Adipose tissue (tissue), 3 donors: ENCODE measurements around the gene STIM1. TPM values are rescaled to one million over a fixed set of nuclear protein-coding genes. Genes with fewer than 3 reads are reported as not detected.

ENCODE experiments used
- H3K27ac ChIP-seq: one replicate; pipeline ENCODE4 v1.5.1; 2013; ENCODE audit warnings: low read depth, low read length
- WGBS, 3 donors: extraction: QIAGEN DNeasy Blood & Tissue Kit; methylation state at CpG; one replicate each; pipeline ENCODE4 v1.1.7; 2013; 5-methylcytosine and 5-hydroxymethylcytosine counted together
- polyA plus RNA-seq, 3 donors: library from polyadenylated mRNA; stranded (reverse); fragments of 200-250 nt; gene quantifications; one replicate each; pipeline ENCODE4 v1.2.3, GENCODE V29; 2013
- donor health status: healthy with polysubstance abuse.
- donor health status: Bipolar disorder and iron deficiency.
- donor health status: healthy.

STIM1 gene
- polyA plus RNA-seq, 3 donors = 17.6 to 49.7 (median 40.0) TPM

DNA sequence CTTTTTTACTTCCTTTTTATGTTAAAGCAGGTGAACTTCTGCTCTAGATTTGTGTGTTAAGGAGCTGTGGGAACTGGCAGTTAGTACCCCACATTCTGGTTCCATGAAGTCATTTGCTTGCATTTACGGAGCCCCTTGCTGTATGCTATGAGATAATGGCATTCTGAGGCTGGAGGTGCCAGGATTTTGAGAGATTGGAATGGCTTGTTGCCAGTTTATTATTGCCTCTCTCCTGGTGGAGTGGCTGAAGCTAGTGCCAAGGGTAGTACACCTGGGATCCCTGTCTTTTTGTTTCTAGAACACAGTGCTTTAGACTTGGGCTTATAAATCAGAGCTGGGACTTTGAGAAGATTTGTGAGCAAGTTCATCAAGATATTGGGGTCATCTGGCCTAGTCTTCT is 73.8 kb downstream of the STIM1 start:
- H3K27ac ChIP-seq = no peak overlapping the region
- 26 to 78% (median 54%) methylated on average over 1 of the region's 1 CpG for WGBS, 3 donors

DNA sequence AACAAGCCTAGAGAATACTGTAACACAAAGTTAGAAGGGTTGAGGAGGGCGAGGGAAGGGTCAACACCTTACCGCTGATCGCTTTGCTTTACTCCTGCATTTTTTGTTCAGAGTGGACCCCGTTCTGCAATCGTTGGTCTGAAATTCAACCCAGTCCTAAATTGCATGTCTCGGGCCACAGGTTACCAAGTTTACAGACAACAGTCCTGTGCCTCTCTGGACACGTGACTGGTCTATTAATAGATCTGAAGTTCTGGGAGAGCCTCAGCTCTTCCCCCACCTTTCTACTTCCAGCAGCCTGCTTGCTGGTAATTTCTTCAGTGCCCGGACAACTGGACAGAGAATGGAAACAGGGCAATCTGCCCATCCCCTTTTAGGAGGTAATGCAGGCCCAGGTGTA is 74.2 kb downstream of the STIM1 start:
- 42 to 76% (median 69%) methylated on average over 8 of the region's 8 CpGs for WGBS, 3 donors
- no peak overlapping the region for H3K27ac ChIP-seq

DNA sequence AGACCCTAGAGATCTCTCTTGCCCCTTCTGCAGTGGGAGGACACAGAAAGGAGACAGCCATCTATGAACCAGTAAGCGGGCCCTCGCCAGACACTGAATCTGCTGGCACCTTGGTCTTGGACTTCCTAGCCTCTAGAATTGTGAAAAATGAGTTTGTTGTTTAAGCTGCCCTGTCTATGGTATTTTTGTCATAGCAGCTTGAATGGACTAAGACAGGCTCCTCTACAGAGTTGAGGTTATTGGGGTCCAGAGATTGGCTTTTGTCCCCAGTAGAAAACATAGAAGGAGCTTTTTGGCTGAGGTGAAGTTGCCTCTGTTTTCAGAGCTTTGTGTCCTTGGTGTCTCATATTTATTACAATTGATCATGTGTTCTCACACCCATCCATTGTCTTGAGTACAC is 77.2 kb downstream of the STIM1 start:
- 94 to 100% (median 95%) methylated on average over 2 of the region's 2 CpGs for WGBS, 3 donors

DNA sequence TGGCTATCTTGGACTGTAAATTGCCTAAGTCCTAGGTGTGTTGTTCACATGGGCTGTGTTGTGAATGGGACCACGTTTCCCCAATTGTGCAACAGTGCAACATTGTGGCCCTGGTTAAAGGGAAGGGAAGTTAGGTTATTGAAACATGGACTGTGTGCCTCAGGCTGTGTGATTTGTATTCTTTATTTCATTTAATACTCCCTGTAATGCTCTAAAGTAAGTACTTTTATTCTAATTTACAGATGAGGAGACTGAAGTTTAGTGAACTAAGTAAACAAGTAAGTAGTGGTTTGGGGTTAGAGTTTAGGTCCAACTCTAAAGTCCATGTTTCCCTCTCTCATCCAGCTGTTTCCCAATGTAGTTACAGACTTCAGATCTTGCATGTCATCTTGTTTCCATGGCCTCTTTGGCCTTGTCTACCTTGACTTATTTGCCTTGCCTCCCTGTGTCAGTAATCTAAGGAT is 77.7 kb downstream of the STIM1 start:
- WGBS, 3 donors = 53 to 89% (median 79%) methylated on average over 1 of the region's 1 CpG
- no peak overlapping the region for H3K27ac ChIP-seq

More for the DNA sequence above, 77.2 kb downstream of the STIM1 start:
- H3K27ac ChIP-seq = no peak overlapping the region

DNA sequence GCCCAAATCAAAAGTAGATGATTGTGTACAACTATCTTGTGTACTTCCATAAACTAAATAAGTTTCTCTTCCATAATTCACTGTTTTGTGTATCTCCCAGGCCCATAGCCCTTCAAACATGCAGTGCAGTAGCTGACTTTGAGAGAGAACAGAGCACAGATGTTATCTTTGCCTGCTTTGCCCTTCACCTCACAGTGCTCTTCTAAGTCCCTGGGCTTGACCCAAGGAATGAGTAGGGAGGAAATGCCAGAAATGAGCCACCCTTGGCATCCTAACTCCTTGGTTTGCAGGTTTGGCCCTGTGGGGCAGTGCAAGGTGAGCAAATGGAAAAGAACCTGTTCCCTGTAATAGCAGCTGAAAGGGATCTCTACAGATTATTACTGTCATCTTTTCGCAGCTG is 79.2 kb downstream of the STIM1 start:
- 69 to 100% (median 73%) methylated on average over 1 of the region's 1 CpG for WGBS, 3 donors
- no peak overlapping the region for H3K27ac ChIP-seq

DNA sequence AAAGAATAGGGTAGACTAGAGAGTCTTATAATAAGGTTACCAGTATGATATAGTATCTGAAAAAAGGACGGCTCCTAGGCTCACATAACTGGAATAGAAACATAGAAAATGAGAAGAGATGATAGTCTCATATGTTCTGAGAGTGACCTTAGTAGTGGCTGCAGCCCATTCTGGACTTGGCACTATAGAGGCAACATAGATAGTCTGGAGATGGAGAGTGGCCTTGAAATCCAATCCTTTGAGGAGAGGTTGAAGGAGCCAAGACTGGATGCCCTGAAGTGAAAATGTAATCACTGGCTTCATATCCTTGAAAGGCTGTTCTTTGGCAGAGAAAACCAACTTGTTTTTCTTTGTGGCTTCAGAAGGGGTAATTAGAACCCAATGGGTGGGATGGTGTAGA is 81.1 kb downstream of the STIM1 start:
- WGBS, 3 donors = 92 to 100% (median 97%) methylated on average over 1 of the region's 1 CpG
- no peak overlapping the region for H3K27ac ChIP-seq

DNA sequence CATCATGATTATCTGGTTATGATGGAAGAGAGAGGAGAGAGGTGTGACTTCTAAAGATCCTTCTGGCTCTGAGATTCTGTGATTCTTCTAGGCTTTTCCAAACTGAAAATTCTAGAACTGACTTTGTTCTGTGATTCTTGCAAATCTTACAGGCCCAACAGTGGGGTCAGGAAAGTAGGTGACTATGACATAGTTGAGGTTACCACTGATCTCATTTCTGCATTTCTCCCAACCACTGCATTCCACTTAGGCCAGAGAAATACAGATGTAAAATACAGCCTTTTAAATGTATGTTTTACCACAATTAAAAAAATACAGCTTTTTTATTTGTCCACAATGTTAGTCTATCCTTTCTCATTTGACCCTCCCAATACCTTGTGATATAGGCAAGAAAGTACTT is 83.7 kb downstream of the STIM1 start:
- H3K27ac ChIP-seq = no peak overlapping the region

DNA sequence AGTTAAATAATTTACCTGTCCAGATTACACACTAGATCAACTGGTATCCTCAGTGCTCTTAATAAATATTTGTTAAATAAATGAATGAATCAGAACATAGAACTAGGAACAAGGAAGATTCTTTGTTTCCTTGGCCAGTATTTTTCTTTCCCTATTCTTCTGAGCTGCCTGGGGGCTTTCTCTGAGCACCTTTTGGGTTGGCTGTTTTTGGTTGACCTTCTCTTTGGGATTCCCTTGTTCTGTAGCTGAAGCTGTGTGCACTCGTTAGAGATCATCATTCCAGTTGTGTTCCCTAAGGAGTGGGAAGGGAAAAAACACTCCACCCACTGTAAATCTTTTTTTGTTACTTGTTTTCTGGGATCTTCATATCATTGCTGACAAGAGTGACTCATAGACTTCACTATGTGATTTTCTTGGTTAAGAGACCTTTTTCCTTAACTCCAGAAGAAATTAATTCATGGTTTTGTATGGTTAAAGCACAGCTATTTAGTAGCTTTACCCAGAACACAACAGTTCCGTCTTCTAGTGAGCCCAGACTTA is 84.3 kb downstream of the STIM1 start:
- no peak overlapping the region for H3K27ac ChIP-seq
- 49 to 90% (median 57%) methylated on average over 2 of the region's 2 CpGs for WGBS, 3 donors

DNA sequence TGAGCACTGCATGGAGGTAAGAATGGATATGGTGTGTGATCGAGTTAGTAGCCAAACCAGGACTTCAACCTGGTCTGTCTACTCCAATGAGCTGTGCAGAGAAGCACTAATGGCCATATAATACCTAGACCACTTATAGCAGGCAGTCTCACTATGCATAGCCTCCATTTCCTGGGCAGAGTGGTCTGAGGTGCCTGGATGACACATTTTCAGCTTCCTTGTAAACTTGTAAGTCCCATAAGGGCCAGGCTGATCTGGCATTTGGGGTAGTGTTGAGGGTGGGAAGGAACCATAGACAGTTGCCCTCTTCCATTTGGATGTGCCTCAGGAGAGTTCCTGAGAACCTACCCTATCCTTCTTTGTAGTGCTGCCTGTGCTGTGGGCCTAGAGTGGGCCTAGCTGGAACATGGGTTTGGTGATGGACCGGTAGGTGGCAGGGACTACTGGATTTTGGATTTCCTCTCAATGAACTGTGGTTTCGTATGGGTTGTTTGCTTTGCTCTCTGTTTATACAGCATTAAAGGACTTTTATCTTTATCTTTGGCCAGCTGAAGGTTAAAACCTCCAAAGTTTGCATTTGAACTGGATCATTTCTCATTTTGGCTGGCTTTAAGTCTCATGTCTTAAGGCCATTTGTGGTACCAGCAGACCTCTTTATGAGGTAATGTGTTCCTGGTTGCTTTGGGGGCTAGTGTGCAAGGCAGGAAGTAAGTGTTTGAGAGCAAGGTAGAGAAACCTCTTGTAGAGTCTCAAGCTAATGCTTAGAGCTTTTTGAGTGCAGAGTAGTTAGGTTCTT is 86.9 kb downstream of the STIM1 start:
- WGBS, 3 donors = 43 to 76% (median 74%) methylated on average over 3 of the region's 3 CpGs
- no peak overlapping the region for H3K27ac ChIP-seq

DNA sequence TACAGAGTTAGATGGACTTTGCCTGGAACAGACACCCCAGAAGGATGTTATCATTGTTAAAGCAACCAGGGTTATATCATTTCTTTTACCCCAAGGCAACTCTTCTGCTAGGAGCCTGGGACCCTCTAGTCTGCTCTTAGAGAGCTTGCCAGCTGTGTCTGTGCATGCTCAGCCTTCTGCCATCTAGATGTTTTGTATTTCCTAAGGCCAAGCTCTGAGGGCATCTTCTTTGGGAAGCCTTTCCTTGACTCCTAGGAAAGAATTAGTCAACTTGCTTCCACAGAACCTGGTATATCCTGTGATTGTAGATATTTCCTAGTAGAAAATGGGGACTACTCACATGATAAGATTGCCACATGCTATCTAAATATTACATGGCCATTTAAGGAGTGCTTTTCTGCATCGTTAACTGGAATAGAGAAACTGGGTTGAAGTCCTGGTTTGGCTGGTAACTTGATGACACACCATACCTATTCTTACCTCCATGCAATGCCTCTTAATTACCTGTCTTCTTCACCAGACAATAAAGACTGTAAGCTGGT is 87.6 kb downstream of the STIM1 start:
- H3K27ac ChIP-seq = no peak overlapping the region
- WGBS, 3 donors = 20 to 36% (median 30%) methylated on average over 1 of the region's 1 CpG

DNA sequence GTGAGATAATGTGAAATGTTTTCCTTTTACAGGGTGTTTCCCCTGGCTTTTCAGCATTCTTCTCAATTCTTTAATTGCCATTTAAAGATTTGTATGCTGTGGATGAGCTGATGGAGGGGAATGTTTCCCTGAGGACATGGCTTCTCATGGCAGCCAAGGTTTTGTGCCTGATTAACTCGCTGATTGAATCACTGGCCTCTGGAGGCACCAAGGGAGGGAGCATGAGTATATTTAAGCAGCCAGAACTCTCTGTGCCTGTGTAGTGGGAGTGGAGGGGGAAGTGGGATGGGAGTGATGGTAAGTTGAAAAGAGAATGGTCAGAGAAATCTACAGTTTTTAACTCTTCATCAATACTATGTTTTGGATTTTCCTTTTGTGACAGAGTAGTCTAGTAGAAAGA is 88.7 kb downstream of the STIM1 start:
- 50 to 76% (median 56%) methylated on average over 1 of the region's 1 CpG for WGBS, 3 donors
- no peak overlapping the region for H3K27ac ChIP-seq

DNA sequence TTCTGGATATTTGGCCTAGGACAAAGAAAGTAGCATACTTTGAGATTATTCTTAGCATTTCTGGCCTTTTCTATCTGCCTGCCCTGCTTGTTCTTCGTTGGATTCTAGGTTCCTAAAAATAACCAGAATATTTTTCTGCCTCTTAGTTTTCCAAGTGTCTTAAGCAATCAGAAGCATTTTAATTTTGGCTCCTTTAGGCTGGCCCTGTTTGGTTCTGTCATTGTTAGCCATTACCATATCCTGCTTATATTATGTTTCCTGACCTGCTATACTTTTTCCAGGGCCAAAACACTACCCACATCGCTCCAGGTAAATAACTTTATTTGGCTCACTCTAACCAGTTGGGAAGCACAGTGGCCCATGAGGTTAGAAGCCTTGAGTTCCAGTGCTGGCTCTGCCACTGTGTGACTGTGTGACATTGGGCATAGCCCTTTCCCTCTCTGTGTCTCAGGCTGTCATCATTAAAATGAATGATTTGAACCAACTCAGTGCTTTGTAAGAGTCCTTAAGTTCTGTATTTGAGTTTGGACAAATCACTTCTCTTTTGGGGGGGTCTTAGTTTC is 91.1 kb downstream of the STIM1 start:
- no peak overlapping the region for H3K27ac ChIP-seq
- 25 to 79% (median 27%) methylated on average over 2 of the region's 2 CpGs for WGBS, 3 donors

DNA sequence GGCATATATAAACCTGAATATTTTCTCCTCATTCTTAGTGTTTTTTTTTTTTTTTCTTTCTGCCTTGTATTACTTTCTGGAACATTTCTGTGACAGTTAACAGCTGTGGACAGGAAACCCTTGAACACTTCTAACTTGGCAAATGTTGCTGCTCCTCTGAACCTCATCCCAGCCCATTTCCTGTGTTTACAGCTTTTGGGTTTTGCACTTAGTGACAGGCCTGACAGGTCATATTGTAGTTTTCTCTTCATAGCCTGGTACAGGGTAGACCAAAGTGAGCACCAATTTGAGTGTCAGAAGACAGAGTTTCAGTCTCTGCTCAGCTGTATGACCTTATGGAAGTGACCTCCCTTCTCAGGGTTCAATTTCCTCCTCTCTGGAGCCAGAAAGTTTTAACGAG is 91.6 kb downstream of the STIM1 start:
- 3 to 41% (median 5%) methylated on average over 1 of the region's 1 CpG for WGBS, 3 donors
- no peak overlapping the region for H3K27ac ChIP-seq

DNA sequence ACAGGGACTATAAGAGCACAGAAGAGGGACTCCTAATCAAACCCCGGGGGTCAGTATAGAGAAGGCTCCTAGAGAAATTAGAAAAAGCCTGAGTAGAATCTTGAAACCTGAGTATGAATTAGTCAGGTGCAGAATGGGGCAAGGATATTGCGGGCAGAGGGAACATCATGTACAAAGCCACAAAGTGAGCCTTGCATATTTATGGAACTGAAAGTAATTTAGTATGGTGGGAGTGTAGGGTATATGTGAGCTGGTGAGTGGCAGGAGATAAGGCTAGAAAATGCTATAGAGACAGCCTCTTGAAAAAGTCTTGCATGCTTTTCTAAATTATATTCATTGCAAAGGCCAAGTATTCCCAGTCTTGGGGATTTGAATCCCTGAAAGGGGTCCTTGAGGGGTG is 93.7 kb downstream of the STIM1 start:
- no peak overlapping the region for H3K27ac ChIP-seq
- 73 to 94% (median 76%) methylated on average over 2 of the region's 2 CpGs for WGBS, 3 donors

DNA sequence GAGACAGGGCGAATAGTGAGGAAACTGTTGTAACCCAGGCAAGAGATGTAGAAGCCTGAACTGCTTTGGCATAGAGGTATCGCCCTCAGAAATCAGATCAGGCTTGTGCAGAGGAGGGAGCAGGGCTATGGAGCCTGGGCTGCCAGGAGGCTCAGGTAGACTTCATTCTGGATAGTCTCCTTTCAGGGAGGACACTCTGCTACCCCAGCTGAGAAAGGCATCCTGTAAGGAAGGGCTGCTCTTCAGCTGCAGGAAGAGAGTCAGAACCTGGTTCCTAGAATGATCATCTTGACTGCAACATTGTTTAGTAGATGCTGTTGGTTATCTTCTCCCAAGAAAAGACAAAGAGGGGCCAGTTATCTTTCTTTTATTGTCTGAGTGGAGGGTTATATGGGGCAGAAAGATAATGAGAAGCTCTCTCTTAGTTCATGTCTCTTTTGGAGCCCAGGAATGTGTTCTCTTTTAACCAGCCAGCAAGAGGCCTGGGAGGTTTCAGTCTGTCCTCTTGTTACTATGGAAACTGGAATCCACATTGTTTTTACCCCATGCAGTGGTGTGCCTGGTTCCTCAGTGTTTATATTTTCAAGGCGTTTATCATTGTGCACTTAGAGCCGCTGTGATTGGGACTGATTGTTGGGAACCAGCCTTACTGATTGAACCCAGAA is 95.7 kb downstream of the STIM1 start:
- no peak overlapping the region for H3K27ac ChIP-seq
- 57 to 65% (median 64%) methylated on average over 4 of the region's 4 CpGs for WGBS, 3 donors

DNA sequence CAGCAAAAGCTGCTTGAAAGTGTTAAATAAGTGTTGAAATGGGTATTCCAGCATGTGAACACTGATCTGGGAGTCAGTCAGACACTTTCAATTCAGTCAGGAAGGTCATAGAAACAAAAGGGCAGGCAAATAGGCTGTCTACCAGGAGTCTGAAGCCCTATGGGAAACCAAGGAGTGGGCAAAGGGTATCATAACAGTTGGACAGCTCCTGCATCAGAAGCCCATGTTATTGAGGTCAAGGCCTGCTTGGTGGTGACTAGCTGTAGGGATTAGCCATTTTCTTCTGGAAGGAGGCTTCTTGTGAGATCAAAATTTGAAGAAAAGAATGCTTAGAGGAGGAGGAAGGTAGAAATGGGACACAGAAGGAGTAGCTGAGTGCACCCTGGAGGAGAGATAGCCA is 97.3 kb downstream of the STIM1 start:
- no peak overlapping the region for H3K27ac ChIP-seq

DNA sequence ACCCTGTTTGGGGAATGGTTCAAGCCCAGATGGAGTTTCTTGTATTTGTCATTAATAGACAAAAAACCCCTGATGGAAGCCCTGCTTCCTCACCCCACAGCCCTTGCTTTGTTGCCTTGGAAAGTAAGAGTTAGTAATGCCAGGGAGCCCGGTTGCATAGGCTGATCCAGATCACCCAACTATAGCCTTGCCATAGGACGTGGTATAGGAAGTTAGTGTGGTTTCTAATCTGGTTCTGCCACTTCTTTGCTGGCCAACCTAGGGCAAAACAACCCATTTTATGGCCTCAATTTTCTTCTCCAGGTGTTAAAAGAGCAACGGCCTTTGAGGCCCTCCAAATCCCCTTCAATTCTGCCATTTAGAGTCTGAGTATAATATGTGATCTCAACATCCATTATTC is 97.9 kb downstream of the STIM1 start:
- 84 to 94% (median 84%) methylated on average over 3 of the region's 3 CpGs for WGBS, 3 donors
- no peak overlapping the region for H3K27ac ChIP-seq

DNA sequence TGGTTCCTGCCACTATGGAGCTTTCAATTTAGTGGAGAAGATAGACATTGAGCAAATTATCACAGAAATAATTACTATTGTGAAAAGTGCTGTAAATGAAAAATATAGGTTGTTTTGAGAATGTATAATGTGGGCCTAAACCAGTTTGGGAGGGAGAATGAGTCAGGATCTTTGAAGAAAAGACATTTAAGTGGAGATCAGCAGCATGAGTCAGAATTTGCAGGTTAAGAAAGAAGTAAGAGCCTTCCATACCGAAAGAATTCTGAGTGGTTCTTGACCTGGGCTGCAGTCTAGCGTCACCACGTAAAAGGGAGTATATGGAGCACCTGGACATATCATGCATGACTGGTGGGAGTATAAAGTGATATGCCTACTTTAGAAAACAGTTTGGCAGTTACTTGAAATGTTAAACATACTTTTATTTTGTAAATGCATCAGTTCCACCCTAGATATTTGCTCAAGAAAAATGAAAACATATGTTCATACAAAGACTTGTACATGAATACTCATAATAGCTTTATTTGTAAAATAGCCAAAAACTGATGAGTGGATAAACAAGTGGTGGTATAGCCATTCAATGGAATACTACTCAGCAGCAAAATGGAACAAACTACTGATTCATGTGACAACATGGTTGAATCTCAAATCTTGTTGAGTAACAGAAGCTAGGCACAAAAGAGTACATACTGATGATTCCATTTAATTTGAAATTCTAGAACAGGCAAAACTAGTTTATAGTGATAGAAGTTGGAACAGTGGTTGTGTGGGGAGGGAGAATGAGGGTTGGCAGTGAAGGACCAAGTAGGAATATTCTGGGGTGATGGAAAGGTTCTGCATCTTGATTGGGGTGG is 99.2 kb downstream of the STIM1 start:
- WGBS, 3 donors = 90 to 97% (median 92%) methylated on average over 3 of the region's 3 CpGs

More for the DNA sequence above, 99.2 kb downstream of the STIM1 start:
- H3K27ac ChIP-seq = no peak overlapping the region
